SW 1271 (cell line): Measurements from ENCODE around the gene ARMC2.
"Not testable (repeated sequence)": the region's sequence is repeated elsewhere in the genome, so short reads cannot be mapped to it uniquely, and the experiment has no call there.

Experiments
- DNase-seq, 2 experiments: peaks; one replicate each; lab custom pipeline; 2025; lab: John Stamatoyannopoulos, UW

The ARMC2 gene

DNA sequence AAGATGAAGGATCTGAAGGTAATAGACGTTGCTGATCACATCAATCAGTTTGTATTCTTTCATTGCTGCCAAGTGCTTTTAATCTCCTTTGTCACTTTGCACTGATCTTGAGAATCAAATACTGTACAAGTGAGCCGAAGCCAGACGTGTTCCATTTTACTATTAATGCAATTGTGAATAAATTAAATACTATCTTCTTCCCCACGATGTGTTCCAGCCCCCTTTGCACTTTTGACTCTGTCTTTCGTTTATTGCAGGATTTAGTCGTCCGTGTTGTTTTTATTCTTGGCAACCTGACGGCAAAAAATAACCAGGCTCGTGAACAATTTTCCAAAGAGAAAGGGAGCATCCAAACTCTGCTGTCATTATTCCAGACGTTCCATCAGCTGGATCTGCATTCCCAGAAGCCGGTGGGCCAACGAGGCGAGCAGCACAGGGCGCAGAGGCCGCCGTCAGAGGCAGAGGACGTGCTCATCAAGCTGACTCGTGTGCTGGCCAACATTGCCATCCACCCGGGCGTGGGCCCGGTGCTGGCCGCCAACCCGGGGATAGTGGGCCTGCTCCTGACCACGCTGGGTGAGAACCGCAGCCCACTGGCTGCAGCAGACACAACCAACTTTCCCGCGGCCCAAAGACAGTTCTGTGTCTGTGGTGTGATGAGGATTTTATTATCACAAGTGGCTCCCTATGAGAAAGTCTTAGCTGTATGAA is 104.7 kb downstream of the ARMC2 start:
- DNase-seq = no peak

DNA sequence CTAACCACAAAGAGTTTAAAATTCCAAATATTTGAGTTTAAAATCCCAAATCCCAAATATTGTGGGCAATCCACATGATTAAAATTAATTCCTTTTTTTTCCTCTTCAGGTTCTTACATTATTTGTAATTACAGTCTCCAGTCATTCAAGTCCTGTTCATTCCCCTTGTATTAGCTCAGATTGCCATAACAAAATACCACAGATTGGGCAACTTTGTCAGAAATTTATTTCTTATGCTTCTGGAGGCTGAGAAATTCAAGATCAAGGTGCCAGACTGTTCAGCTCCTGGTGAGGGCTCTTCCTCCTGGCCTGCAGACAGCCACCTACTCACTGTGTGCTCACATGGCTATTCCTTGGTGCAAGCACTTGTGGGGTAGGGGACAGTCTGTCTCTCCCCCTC is 105.5 kb downstream of the ARMC2 start:
- no peak for DNase-seq

DNA sequence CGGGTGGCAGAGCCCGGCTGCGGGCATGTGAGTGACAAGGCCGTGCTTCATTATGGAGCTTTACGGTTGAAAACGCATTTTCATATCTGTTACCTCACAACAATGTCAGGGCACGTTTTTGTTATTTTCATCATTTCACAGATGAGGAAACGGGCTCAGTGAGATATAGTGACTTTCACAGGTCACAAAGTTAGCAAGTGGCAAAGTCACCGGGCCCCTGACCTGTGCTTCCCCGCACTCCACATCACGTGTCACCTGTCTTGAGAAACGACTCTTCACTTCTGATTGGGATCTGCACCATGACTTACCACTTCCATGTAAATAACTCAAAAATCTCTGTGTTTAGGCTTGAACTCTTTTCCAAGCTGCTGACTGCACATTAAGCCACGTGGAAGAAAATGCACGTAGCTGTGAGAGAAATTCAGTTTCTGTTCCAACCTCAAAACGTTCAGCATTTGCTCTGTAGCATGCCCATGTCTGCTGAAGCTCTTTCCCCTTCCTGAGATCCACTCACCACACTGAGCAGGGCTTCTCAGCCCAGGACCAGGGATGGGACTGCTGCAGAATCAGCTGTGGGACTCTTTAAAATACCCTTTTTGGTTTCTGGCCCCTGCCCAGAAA is 107.2 kb downstream of the ARMC2 start:
- DNase-seq = no peak

DNA sequence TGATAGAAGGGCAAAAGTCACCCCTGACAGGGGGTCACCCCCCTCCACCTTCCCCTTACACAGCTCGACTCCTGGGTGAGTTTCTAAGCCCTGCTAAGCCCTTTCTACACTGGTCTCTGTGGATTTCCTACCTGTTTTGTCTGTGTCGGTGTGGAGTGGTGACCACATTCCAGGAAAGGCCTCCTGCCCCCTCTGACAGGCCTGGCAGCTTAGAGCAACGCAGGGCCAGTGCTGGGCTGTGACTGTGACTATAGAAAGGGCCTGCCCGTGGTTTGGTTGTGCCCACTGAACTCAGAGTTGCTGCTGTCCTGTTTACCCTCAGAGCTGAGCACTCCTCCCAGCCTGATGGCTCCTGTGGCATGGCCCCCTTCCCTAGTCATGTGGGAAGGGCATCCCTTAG is 109.0 kb downstream of the ARMC2 start:
- no peak for DNase-seq

DNA sequence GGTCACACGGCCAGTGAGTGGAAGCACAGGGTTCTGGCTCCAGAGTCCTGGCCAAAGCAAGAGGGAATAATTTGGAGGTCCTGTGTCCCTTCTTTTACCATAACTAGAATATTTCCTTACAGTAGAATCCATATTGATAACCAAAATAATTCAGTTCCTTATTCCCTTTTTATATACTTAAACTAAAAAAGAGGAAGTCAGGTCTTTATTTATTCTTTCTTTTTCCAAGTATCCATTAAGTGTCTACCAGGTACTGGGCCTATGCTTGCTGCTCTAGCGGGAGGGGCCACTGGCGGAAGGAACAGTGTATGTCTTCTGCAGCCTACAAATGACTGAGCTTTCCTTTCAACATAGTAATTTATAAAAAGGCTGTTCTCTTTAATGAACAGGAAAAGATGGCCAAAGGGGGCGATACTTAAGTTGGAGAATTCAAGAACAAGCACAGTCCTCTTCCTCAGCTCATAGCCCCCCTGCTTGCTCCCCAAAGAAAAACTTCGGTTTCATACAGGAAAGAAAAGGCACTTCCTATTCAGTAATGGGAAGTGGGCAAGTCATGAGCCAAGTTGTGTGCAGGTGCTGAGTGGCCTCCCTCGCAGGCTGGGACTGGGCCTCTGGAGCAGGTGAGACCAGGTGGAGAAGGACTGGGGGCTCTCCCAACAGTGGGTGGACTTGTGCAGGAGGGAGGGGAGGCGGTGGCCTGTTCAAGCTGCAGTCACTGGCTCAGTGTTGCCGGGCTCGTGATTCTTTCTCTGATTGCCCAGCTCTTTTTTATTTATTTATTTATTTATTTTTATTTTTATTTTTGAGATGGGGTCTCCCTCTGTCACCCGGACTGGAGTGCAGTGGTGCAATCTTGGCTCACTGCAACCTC is 110.9 kb downstream of the ARMC2 start:
- DNase-seq = no peak

DNA sequence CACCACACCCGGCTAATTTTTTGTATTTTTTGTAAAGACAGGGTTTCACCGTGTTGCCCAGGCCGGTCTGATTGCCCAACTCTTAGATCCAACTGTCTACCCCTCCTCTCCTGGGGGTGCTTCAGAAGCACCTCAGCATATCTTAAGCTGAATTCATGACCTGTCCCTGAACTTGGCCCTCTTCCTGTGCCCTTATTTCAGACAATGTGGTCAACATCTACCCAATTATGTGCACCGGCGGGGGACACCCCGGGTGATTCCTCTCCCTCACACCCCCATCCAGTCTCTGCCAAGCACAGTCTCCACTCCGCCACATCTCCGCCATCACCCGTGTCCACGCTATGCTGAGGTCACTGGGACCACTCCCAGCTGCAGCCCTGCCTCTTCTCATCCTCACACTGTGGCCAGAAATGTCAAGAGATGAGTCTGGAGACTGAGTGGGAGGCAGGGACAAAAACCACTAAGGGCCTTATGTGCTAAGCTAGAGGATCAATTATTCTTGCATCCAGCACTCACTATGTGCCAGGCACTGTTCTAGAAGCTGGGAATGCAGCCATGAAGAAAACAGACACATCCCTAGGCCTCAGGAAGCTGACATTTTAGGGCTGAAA is 111.9 kb downstream of the ARMC2 start:
- no peak for DNase-seq

DNA sequence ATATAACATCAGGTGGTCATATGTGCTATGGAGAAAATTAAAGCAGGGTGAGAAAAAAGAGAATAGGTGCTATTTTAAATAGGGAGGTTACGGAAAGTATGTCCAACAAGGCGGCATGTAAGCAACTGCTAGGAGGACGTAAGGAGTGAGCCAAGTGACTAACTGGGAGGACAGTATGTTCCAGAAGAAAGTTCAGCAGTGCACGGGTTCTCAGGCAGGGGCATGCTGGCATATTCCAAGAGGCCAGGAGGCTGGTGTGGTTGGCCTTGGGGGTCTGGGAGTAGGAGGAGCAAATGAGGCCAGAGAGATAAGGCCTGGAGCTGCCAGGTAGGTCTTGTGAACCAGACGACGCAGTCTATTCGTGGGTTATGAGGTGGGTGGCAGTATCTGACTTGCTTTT is 112.4 kb downstream of the ARMC2 start:
- no peak for DNase-seq

DNA sequence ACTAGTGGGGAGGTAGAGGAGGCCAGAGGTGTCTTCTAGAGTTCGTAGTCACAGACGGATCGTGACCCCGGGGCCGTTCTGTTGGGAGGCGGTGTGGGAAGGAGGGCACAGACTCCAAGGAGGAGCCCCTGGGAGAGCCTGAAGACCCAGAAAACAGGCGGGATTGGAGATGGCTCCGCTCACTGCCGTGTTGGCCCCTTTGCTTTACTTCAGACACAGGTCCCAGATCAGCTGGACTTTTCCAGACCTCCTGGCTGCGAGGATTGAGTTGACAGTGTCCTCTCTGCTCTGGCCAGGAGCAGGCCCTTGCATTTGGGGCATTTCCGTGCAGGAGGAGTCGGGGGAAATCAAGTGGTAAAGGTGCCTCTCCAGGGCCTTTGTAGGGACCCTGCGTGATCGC is 112.9 kb downstream of the ARMC2 start:
- DNase-seq = no peak

DNA sequence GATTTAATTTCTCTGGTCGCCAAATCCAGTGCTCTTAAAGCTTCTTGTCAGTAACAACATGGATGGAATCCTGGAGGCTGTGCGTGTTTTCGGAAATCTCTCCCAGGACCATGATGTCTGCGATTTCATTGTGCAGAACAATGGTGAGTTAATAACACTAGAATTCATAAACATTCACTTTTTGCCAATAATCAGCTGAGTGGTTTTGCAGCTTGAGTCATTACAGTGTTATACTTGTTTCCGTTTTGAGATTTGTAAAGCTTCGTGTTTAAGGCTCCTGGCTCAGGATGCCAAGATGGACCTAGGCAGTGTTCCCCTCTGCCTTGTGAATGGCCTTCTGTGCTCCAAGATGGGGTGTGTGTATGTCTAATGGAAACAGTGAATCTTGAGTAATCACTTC is 113.8 kb downstream of the ARMC2 start:
- no peak for DNase-seq

DNA sequence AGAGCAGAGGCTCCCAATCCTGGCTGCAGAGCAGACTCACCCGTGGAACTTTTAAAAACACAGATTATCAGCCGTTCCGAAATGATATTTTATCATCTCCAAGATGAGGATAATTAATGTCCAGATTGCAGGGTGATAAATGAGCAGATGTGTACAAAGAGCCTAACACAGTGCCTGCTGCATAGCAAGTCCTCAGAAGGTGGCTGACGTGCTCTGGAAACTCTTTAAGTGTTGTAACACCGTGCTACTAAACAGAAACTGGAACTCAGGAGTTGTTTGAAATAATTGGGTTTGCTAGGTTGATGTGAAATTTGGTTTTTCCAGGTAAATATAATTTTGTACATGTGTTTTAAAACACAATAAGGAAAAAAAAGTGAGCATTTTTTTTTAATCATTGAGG is 118.0 kb downstream of the ARMC2 start:
- no peak for DNase-seq

DNA sequence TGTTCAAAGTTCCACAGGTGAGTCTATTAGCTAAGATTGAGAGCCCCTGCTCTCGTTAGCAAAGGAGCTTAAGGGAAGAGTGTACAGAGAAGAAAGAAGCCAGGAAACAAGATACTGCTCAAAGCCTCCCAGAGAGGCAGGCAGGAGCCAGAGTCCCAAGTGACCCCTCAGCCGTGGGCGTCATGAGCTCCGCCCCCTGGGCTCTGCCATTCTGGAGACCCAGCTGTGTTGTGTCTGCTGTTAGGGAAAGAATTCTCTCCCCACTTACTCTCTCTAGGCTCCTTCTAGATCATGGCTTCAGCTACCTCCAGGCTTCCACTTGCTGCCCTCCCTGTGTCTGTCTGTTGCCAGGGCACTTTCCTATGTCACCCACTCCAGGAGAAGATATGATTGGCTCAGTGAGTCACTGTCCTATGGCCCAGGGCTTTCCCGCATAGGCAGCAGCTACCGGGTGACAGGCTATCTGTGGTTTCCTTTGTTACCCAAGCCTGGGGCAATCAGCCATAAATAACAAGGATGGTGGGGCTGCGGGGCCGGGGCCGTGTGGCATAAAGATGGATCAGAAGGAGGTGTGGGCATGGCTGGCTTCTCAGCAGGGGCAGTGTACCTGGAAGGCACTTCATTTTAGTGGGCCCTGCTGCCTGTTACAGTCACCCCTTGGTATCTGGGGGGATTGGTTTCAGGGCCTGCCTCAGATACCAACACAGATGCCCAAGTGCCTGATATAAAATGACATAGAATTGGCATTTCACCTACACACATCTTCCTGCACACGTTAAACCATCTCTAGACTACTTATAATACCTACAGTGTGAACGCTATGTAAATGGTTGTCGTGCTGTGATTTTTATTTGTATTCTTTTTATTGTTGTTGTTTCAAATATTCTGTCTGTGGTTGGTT is 118.9 kb downstream of the ARMC2 start:
- no peak for DNase-seq

DNA sequence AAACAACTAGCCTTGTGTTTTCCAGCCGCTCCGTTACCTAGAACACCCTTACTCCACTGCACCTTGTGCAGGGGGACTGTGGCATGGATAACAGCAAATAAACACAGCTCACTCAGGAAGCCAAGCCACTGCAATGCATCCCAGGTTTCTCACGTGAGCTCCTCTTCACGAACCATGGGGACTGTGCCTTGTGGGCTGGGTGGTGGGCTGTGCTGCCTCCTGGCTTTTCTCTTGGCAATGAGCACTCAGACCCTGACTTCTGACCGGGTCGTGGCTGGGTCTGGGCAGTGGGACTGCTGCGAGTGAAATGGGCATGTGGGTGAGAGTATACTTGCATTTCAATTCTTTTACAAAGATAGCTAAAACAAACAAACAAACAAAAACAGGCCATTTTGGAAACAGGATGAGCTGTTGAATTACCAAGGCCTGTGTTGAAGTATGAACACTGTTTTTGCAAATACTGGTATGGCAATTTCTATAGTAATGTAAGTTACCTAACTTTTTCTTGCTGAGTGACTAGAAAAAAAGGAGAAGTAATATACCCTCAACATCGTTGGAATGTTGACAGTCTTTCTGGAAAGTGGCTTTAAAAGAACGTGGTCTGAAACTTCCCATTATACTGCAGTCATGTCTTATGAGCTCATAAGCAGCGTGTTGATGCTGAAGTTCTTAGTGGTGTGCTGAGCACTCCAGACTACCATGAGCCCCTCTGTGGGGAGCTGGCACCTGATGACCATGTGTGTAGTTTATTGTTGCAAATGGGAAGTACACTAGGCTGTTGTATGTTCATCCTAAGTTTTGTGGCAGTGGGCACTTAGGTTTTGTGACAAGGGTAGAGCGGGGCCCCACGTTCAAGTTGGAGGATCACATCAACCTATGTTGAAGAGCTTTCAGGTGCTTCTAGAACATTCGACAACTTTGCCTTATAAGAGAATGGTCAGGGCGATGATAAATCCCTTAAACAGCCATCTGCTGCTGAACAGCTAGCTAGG is 120.4 kb downstream of the ARMC2 start:
- DNase-seq = no peak

DNA sequence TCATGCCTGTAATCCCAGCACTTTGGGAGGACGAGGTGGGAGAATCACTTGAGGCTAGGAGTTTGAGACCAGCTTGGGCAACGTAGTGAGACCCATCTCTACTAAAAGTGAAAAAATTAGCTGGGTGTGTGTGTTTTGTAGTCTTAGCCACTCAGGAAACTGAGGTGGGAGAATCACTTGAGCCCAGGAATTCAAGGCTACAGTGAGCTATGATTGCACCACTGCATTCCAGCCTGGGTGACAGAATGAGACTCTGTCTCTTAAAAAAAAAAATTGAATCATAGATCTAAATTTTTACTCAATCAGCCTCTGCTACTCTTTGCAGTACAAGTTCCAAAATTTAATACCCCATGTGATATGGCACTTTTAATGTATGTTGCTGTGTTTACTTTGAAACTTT is 121.6 kb downstream of the ARMC2 start:
- DNase-seq = no peak

DNA sequence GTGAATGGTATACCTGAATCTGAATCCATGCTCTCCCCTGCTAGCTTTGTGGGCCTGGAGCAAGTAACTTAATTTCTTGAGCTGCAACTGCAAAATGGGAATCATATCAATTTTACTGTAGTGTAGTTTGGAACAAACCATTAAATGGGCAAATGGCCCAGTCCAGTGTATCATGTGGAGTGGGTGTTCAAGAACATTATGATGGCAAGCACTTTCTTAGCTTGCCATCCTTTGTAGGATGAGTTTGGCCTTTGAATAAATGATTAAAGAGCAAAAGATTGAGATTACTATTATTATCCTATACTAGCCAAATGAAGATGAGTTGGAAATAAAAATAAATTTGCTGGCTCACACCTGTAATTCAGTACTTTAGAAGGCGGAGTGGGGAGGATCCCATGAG is 126.0 kb downstream of the ARMC2 start:
- DNase-seq = no peak

DNA sequence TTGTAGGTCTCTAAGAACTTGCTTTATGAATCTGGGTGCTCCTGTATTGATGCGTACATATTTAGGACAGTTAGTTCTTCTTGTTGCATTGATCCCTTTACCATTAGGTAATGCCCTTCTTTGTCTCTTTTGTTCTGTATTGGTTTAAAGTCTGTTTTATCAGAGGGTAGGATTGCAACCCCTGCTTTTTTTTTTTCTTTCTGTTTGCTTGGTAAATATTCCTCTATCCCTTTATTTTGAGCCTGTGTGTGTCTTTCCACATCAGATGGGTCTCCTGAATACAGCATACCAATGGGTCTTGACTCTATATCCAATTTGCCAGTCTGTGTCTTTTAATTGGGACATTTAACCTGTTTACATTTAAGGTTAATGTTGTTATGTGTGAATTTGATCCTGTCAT is 130.4 kb downstream of the ARMC2 start:
- DNase-seq = not testable (repeated sequence)

DNA sequence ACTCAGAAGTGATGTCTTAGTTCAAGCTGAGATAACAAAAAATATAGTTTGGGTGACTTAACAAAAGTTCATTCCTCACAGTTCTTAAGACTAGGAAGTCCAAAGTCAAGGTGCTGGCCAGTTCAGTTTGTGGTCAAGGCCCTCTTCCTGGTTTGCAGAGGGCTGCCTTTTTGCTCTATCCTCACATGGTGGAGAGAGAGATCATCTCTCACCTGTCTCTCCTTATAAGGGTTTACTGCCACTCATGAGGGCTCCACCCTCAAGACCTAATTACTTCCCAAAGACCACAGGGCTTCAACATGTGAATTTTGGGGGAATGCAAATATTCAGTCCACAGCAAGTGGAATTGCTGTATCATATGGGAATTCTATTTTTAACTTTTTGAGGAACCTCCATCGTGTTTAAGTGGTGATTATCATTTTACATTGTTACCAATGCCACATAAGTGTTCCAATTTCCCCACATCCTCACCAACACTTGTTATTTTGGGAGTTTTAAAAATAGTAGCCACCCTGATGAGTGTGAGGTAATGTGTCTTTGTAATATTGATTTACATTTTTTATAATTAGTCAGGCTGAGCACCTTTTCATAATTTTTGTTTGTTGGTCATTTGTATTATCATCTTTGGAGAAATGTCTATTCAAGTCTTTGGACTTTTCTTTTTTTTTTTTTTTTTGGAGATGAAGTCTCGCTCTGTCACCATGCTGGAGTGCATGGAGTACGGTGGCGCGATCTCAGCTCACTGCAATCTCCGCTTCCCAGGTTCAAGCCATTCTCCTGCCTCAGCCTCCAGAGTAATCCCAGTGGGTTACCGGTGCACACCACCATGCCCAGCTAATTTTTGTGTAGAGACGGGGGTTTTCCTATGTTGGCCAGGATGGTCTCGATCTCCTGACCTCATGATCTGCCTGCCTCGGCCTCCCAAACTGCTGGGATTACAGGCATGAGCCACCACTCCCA is 134.2 kb downstream of the ARMC2 start:
- no peak for DNase-seq

DNA sequence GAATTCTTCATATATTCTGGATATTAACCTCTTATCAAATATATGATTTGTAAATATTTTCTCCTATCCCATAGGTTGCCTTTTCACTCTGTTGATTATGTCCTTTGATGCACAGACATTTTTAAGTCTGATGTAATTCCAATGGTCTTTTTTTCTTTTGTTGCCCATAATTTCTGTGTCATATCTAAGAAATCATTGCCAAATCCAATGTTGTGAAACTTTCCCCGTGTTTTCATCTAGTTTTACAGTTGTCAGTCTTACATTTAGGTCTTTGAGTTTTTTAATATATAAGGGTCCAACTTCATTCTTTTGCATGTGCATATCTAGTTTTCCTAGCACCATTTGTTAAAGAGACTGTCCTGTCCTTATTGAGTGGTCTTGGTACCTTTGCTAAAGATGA is 134.9 kb downstream of the ARMC2 start:
- no peak for DNase-seq

DNA sequence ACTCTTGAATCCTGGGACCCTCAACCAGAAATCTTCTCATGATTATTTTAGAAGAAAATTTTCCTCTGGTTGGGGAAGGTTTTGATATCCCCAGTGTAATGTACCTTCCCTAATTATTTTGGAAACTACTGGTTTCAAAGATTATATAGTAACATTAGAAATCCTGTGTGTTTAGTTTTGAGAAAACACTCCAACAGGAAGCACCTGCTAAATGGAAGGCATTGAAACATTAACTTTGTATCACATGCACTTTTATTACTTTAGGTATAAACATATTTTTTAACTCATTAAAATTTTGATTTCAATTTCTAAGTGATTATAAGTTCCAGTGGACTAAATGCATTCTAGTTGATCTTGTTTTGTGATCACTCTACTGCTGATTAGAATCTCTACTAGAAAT is 137.1 kb downstream of the ARMC2 start:
- no peak for DNase-seq

DNA sequence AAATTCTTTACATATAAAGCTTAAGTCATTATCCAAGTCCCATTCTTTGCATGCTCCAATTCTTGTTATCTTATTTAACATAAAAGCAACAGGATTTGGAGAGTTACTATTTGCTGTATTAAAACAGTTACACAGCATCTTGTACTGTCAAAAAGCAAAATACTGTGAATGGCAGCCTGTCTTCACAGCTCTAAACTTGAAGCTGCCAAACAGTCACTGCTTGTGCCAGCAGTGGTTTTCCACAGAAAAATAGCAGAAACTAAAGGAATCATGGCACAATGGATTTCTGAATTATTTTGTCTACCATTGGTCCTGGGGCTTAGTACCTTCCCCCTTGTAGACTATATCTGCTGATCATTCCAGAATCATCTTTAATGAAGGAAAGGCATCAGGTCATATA is 138.9 kb downstream of the ARMC2 start:
- no peak for DNase-seq
